ENCODE data around the gene RBBP9.
"Not testable (repeated sequence)": the region's sequence is repeated elsewhere in the genome, so short reads cannot be mapped to it uniquely, and the experiment has no call there.

The RBBP9 gene

DNA sequence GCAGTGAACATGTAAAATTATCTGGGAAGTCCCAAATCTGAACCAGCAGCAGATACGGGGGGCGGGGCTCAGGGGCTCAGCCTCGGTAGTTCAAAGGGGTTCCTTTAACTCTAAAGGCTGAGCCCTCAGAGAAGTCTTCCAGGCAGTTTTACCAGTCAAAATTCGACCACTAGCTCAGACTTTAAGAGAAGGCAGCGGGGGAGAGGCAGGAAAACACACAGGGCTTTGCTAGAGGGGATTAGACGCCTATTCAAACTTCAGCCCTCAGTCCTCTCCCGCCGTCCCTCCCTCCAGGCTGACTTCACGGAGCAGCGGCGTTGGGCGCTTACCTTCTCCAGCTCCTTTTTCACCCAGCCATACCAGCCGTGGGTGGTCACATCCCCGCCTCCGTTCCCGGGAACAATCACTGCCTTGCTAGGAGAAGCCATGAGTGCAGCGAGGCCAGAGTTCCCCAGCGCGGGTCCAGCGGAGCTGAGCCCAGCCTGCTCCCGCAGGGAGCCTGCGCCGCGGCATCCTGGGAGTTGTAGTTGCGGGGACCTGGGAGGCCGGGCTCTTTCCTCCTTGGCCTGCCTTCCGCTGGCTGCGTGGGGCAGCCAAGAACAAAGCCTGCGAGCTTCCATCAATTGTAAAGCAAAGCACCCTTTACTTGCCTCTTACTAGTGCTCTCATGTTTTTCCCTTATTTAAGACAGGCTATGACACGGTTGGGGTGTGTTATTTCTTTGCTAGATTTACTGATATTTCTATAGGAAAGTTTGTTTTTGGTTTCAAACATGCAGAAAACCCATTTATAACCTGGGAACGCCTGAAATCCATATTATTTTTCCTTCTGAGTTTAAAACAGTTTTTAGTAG is at the start of gene RBBP9:
TSS of gene RBBP9 (minus strand) at position 486 of the 853 bp plus-strand sequence. CDS start at position 428, 58 bp downstream.
- peak; percentile 20 to 61 (median 33) for DNase-seq (ENCODE audit: low read depth in 3 of 3, low spot score in 1 of 3)

DNA sequence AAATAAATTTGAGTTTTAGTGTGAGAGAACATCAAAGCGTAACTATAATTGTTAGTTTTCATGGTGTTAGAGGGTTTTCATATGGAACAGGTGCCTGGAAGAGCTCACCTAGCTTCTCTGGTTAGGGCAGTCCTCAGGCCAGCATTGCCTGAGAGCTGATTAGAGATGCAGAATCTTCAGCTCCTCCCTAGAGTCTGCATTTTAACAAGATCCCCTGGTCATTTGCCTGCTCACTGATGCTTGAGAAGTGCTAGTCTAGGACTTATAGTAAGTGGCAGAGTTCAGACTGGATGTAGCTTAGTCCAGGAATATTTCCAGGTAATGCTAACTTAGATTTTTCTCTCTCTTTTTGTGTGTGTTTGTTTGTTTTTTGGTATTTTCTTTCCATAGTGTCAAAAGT is 48.5 kb upstream of the RBBP9 start:
- no peak for DNase-seq (ENCODE audit: low read depth in 3 of 3, low spot score in 1 of 3)

DNA sequence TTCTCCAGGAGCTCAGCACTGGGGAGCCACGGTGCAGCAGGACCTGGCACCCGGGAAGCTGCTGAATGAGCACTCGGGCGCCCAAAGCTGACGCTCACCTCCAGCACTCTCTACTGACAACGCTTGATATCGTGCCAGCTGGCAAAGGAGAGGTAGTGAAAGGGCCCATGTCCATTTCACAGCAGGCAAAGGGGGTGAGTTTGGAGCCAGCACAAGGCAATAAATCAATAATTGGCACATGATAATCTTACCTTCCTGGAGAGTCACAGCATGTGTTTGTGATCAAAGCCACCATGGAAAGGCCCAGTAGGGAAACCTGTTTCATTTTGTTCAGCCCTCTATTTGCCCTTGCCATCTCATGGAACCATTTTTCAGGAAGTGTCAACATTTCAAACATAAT is 46.9 kb upstream of the RBBP9 start:
- DNase-seq (ENCODE audit: low read depth in 3 of 3, low spot score in 1 of 3): no peak

DNA sequence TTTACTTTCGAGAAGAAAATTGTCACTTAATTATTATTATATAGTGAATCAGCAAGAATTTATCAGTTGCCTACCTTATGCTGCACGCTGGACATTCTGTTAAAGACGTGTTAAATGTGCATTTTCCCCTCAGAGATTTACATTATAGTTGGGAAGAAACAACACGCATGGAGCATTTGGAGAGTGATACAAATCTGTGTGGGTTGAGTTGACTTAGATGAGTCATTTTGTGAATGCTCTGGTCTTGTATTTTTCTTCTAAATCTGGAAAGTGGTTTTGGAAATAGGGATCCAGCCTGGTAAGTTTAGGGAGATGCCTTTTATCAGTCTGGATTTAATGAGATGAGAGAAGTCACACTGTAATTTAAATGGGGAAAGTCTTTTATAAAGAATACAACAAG is 46.2 kb upstream of the RBBP9 start:
- DNase-seq (ENCODE audit: low read depth in 3 of 3, low spot score in 1 of 3): no peak

DNA sequence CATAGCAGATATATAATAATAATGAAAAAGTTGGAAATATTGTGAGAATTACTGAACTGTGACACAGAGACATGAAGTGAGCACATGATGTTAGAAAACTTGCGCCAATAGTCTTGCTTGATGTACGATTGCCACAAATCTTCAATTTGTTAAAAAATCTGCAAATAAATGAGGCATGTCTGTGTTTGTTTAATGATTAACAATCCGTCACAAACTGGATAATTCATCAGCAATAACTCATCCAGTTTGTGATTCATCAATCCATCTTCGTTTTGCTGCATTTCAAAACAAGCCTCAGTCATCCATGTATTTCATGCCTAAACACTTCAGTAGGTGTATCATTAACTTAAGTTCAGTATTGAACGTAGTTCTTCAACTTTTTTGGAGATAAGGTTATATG is 44.7 kb upstream of the RBBP9 start:
- DNase-seq (ENCODE audit: low read depth in 3 of 3, low spot score in 1 of 3): no peak

DNA sequence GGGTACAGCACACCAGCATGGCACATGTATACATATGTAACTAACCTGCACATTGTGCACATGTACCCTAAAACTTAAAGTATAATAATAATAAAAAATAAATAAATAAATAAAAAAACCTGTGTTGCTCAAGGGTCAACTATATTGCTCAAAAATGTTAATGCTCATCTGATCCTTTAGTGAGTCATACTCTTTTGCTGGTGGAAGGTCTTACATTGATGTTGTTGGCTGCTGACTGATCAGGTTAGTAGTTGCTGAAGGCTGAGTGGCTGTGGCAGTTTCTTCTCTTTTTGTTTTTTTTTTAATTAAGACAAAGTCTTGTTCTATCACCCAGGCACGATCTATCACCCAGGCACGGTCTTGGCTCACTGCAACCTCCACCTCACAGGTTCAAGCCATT is 40.6 kb upstream of the RBBP9 start:
- DNase-seq (ENCODE audit: low read depth in 3 of 3, low spot score in 1 of 3): no peak

DNA sequence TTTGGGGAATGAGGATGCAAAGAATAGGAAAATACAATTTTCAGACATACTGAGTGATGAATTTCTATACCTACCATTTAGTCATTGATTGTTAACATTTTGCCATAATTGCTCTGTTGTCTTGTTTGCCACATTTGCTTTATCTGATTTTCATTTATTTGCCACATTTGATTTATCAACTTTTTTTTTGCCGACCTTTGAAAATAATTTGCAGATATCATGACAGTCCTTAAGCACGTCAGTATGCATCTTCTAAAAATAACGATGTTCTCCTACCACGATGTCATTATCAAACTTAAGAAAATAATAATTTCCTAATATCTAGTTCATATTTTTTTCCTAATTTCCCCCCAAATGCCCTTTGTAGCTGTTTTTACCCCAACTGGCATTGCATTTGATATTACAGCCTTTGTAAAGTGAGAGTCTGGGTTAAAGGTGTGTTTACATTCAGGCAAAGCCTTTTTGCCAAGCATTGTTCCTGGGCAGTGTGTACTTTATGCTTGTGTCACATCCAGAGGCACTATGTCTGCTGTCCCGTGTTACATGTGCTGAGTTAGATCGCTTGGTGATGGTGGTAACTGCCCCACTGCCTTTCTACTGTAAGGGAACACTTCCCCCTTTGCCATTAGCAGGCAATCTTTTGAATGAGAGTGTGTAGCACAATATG is 37.1 kb upstream of the RBBP9 start:
- DNase-seq (ENCODE audit: low read depth in 3 of 3, low spot score in 1 of 3): no peak

DNA sequence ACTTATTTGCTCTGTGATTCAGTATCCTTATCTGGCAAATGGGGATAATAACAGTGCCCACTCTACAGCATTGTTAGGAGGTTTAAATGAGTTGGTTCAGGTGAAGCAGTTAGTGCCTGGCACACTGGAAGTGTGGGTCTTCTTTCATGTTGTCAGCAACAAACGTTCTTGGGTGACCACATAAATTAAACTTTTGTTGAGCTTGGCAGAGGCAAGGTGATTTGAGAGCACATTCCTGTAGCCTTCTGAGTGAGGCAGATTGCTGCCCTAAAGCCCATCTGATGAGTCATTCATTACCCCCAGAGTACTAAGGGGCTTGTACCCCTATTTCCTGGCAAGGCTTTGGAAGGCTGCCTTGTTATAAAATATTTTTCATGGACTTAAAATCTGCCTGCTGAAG is 36.5 kb upstream of the RBBP9 start:
- no peak for DNase-seq (ENCODE audit: low read depth in 3 of 3, low spot score in 1 of 3)

DNA sequence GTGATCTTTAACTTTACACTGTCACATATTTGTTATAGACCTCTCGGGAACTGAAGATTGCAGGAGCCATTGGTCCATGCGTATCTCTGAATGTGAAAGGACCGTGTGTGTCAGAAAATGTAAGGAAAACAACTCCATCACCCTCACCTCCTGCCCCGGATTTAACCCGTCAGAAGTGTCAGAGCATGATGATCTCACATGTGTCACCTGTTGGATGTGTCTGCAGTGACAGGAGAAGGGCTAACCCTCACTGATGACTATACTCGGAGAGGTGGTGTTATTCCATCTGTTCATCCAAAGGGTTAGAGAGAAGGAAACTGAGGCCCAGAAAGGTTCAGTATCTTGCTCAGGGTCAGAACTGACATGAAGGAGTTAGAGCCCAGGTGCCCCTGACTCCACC is 35.6 kb upstream of the RBBP9 start:
- no peak for DNase-seq (ENCODE audit: low read depth in 3 of 3, low spot score in 1 of 3)

DNA sequence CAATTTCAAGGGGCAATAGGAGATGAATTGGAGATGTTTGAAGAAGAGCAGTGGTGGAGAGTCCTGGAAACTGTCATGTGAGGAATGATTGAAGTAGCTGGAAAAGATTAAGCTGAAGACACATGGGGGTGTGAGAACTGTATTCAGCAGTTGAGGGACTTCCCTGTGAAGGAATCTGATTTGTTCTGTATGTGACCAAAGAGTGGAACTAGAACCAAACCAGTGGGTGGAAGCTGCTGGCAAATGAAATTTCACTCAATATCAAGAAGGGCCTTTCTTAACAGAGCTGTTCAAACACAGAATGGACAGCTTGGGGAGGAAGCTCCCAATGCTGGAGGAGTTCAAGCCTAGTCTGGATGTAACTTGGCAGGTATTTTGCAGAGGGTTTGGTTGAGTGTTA is 32.0 kb upstream of the RBBP9 start:
- DNase-seq (ENCODE audit: low read depth in 3 of 3, low spot score in 1 of 3): no peak

DNA sequence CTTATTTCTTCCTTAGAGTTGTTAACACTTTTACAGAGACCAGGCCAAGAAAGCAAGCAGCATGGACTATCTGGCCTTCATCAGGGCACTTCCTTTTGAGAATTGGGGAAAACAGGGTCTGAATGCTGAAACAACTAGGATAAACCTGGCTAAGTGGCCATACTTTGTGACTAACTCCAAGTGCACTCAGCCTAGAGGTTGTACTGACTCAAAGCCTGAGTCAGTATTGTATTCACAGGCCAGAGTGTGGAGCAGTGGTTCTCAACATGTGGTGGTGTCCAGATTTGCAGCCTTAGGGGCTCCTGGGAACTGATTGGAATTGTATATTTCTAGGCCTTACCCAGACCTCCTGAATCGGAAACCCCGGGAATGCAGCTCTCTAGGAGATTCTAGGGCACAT is 30.8 kb upstream of the RBBP9 start:
- no peak for DNase-seq (ENCODE audit: low read depth in 3 of 3, low spot score in 1 of 3)

DNA sequence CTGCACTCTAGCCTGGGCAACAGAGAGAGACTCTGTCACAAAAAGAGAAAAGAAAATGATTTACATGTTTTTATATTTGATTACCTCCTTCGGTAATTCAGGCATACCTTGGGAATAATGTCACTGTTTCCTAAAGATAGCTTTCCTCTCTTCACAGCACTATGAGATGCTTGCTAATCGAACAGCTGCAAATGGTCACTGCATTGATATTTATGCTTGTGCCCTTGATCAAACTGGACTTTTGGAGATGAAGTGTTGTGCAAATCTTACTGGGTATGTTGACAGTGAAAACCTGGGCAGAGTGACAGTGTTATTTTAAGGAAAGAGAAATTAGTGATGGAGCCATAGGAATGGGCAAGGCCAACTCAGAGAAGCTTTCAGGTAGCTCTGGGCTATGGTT is 30.3 kb upstream of the RBBP9 start:
- no peak for DNase-seq (ENCODE audit: low read depth in 3 of 3, low spot score in 1 of 3)

DNA sequence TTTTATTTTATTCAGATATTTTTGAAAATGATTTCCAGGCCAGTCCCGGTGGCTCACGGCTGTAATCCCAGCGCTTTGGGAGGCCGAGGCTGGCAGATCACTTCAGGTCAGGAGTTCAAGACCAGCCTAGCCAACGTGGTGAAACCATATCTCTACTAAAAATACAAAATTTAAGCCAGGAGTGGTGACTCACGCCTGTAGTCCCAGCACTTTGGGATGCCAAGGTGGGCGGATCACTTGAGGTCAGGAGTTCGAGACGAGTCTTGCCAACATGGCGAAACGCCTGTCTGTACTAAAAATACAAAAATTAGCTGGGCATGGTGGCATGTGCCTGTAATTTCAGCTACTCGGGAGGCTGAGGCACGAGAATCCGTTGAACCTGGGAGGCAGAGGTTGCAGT is 29.7 kb upstream of the RBBP9 start:
- DNase-seq (ENCODE audit: low read depth in 3 of 3, low spot score in 1 of 3): not testable (repeated sequence)

DNA sequence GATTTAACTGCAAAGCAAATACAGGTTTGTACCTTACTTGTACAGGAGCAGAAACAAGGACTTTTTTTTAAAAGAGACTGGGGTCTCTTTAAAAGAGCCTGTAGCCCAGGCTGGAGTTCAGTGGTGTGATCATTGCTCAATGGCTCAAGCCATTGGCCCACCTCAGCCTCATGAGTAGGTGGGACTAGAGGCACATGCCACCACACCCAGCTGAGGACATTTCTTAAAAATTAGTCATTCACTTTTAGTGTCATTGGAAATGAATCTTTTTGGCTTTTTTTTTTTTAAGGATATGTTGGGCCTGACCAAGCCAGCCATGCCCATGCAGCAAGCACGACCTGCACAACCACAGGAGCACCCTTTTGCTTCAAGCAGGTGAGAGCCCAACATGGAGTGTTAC is 27.6 kb upstream of the RBBP9 start:
- DNase-seq (ENCODE audit: low read depth in 3 of 3, low spot score in 1 of 3): no peak

DNA sequence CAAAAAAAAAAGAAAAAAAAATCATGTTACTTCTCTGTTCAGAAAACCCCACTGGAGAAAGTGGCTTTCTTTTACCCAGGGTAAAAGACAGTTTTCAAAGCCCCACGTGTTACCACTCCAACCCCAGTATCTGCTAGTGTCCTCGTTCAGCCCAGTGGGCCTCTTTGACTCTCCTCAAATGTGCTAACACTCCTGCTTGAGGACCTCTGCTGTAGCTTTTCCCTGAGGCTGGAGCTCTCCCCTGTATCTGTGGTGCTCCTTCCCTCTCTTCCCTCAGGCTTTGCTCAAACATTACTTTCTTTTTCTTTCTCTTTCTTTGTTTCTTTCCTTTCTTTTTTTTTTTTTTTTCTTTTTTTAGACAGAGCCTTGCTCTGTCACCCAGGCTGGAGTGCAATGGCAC is 26.0 kb upstream of the RBBP9 start:
- no peak for DNase-seq (ENCODE audit: low read depth in 3 of 3, low spot score in 1 of 3)

DNA sequence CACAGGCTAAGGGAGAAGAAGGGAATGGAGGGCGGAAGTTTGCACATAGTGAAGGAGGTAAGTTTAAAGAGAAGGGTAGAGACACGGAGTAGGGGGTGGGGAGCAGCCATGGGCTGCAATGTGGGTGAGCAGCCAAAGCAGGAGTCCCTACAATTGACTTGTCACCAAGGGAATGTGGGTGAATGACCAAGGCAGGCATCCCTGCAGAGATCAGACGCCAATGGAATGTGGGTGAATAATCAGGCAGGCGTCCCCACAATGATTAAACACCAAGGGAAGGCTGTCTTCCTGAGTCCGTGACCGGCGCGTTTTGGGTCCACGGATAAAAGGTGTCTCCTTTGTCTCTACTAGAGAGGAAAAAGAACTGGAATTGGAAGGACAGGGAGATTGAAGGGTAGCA is 25.0 kb upstream of the RBBP9 start:
- not testable (repeated sequence) for DNase-seq (ENCODE audit: low read depth in 3 of 3, low spot score in 1 of 3)

DNA sequence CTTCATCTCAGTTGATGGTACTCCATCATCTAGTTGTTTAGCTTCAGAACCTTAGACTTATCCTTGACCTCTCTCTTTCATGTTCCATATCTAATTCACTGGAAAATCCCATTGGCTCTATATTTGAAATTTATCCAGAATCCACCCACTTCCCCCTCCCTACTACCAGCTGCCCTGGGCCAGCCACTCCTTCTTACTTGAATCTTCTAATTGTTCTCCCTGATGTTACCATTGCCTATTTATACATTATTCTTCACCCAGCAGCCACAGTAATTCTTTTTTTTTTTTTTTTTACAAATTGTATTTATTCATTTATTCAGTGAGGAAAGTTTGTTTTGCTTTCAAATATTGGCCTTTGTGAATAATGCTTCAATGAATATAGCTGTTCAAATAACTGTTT is 18.9 kb upstream of the RBBP9 start:
- no peak for DNase-seq (ENCODE audit: low read depth in 3 of 3, low spot score in 1 of 3)

DNA sequence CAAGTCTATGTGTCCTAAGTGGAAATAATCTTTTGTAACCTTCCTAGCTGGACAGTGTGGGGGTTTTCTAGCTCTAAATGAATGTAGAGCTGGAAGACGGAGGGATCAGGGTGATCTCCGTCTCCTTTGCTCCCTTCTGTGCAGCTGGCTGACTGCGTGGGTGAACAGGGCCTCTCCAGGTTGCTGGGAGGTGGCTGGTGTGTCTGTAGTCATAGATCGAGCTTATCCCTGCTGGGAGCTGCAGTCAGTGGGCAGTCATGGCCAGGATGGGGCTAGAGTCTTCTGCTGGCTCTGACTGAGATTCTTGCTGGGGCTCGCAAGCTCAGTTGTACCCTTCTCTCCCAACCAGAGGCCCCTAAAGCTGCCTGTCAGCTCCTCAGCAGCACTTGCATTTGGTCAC is 17.1 kb upstream of the RBBP9 start:
- no peak for DNase-seq (ENCODE audit: low read depth in 3 of 3, low spot score in 1 of 3)

DNA sequence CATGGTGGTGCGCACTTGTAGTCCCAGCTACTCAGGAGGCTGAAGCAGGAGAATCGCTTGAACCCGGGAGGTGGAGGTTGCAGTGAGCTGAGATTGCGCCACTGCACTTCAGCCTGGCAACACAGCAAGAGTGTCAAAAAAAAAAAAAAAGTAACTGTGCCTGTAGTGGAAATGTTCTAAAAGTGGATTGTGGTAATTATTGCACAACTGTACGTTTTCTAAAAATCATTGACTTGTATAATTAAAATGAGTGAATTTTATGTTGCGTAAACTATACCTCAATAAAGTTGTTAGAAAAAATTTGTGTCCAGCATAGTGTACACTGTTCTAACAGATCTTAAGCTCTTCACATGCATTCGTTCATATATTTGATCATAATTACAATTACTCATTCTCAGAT is 16.2 kb upstream of the RBBP9 start:
- no peak for DNase-seq (ENCODE audit: low read depth in 3 of 3, low spot score in 1 of 3)

DNA sequence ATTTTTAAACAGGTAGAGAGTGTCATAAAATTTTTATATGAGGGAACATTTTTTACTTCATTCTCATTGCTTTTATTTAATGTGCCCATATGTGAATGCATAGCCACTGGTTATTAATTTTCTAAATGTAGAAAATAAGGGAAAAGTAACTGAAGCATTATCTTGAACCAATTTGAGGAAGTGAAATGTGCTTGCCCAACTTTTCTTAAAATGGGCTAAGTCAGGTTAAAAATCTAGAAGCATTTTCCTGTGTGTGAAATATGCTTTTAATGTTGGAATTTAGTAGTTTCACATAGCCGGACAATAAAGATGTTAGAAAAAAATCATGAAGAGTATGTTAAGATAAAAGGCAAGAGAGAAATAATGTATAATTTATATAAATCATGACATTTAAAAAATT is 14.5 kb upstream of the RBBP9 start:
- DNase-seq (ENCODE audit: low read depth in 3 of 3, low spot score in 1 of 3): no peak

DNA sequence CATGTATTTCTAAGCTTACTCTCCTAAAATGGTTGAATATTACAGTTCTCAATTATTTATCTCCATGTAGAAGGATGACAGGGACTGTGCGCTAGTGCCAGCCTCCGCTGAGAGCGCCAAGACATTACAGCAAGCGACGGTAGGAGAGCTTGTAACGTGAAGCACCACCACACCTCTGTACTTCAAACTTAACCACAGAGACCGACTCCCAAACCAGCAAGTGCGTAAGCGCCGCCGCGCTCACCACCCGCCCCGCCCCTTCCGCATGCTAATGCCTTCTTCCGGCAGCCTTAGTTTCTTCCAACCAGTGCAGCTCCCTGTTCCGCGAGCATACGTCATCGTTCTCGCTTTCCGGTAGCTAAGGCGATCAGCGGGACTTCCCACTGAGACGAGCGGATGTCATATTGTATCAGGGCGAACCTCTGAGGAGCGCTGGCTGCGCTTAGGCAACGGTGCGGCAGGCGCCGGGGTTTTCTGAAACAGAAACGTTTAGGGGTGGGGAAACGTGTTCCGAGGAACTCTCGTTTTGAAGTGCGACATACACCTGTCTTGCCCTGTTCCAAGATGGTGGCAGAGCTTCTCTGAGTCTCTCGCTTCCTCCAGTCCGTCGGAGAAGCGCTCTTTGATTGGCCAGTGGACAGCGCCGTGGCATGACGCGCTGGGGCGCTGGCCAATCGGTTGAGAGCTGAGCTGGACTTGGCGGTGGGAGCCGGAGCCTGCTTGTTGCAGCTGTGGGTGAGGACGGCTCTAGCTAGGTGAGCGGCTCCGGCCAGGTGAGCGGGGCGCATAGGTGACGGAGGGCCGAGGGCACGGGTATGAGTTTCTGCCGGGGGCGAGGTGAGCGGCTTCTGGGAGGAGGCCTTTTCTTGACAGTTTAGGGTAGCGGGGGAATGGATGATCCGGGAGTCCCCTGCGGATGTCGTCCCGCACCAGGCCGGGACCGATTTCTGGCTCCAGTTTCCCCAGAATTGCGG is 10.5 kb upstream of the RBBP9 start, which contains the start of gene SEC23B:
TSS of gene SEC23B (plus strand) at position 723 of the 974 bp plus-strand sequence. CDS start 2,896 bp downstream, outside the sequence.
- peak; percentile 92 to 95 (median 94) for DNase-seq (ENCODE audit: low read depth in 3 of 3, low spot score in 1 of 3)

All from stimulated activated CD4-positive, alpha-beta T cell treated with anti-CD3 and anti-CD28 coated beads, TNF-alpha, amount 100 ng/mL, for 1 hour (primary cell).